NK-92 treated with Interleukin-12 subunit alpha and Interleukin-12 subunit beta, amount 100 ng/mL, for 24 hours (cell line): ENCODE results near the gene C3orf22.

Experiments used
- DNase-seq: peaks from one replicate; lab custom pipeline; 2025; lab: John Stamatoyannopoulos, UW

Gene C3orf22

DNA sequence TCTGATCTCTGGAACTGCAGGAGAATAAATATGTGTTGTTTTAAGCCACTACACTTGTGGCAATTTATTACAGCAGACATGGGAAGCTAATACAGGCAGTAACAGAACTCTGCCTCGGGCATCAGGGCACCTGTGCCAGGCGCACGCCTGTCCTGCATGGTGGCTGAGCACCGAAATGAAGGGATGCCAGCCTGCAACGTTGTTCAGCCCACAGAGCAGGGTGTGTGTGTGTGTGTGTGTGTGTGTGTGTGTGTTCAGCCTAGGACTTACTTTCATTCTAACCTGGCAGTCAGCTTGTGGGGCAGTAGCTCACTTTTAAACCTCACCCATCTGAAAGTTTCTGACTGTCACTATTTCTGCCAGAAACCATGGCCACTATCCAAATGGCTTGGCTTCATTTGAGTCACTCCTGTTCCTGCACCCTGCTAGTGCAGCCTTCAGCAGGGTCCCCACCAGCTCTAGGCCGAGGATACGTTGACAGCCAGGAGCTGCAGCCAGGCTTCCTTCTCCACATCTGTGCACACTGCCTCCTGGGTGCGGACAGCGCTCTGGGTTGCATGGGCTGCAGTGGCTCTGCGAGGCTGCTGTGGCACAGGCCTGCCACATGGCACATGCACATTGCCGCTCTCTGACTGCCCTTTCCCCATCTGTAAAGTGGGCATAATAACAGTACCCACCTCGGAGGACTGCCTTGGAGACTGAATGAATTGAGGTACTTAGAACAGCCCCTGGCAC is 45.6 kb downstream of the C3orf22 start:
- DNase-seq, result no peak

GRCh38 chr3:126512026-126512425 is 46.7 kb downstream of the C3orf22 start:
- no peak for DNase-seq

DNA sequence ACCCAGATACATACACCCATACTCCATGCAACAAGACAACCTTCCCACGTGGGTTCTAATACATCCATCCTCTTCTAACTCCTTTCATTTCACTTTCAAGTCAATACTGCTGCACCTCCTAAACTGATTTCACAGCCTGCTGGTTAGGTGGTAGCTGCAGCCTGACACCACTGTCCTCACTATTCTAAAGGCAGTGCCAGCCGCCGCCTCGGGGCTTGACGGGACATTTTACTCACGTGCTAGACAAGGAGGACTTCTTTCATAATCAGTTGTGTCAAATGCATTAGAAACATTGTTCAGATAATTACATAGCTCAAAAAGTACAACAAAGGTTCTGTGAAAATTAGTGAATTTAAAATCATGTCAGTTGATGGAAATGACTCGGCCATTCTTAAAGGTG is 47.4 kb downstream of the C3orf22 start:
- no peak for DNase-seq

DNA sequence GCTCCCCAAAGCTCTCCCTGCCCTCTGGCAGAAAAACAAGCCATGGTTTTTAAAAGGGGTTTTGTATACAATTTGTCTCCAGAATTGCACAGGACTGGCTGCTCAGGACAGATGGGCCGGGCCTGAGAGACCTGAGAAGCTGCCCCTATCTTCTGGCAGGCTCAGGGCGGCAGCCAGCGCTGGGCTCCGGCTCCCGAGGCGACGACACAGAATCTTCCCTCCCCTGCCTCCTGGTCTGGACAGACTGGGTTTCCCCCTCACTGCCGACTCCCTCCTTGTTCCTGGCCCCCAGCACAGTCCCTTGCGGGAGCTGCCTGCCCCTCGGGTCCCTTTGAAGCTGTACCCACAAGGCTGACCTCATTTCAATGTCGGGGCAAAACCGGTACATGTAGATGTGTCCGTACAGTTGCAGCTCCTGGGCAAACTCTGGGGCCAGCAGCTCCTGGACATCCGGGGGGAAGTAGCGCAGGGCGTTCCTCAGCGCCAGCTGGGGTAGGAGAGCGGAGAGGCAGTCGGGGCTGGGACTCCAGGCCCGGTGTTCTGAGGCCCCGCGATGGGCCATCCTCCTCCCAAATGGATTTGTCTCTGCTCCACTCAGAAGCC is 48.3 kb downstream of the C3orf22 start:
- no peak for DNase-seq

- no peak for DNase-seq
These were observed 49.0 kb downstream of the C3orf22 start for GRCh38 chr3:126509597-126510307.

- DNase-seq, result no peak
These were observed 50.2 kb downstream of the C3orf22 start for GRCh38 chr3:126508564-126508964.

- no peak for DNase-seq
These were observed 50.8 kb downstream of the C3orf22 start for GRCh38 chr3:126507886-126508285.

DNA sequence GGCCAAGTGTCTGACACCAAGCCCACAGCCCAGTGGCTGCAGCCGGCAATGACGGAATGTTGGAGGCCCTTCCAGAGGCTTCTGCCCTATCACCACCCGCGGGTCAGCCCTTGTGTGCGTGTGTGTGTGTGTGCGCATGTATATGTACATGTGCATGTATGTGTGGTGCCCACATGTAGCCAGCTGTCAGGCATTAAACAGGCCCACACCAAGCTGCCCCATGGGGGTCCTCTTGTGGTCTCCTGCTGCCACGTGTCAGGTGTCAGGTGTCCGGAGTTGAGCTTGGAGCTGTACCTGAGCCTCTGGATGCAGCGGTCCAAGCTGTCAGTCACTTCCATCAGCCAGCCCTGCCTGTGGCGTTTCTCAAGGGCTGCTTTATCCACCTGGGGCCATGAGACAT is 55.0 kb downstream of the C3orf22 start:
- no peak for DNase-seq

DNA sequence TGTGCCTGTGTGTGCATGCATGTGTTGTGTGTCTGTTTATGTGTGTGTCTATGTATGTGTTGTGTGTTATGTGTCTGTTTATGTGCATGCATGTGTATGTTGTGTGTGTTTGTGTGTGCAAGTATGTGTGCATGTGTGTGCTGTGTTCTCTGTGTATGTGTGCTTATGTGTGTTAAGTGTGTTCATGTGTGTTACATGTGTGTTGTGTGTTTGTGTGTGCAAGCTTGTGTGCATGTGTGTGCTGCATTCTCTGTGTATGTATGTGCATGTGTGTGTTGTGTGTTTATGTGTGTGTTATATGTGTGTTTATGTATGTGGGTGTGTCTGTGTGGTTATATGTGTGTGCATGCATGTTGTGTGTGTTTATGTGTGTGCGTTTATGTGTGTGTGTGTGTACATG is 56.1 kb downstream of the C3orf22 start:
- no peak for DNase-seq

DNA sequence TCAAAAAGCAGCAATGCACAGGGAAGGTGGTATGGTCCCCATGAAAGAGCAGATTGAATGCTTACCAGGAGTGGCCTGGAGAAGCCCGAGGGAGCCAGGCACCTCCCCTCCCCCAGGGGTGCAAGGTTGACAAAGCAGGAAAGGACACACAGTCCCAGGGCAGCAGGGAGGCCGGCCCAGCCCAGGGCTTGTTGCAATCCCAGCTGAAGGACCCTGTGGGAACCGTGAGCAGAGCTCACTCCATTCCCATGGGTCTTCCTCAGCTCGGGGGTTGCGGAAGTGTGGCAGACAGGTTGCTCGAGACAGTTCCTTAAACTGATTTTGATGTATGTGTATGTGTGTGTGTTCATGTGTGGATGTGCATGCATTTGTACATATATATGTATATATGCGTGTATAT is 57.0 kb downstream of the C3orf22 start:
- no peak for DNase-seq

- no peak for DNase-seq
These were observed 57.7 kb downstream of the C3orf22 start for GRCh38 chr3:126501054-126501453.

GRCh38 chr3:126500016-126500415 is 58.7 kb downstream of the C3orf22 start:
- DNase-seq, result no peak
